Neuronal stem cell (in vitro differentiated cells): ENCODE data around the gene FAM168A.

Experiments
- DNase-seq: peaks from one replicate; pipeline ENCODE4 v3.0.0-alpha.2; 2013; ENCODE audit warnings: low spot score
- H2AFZ ChIP-seq: one replicate; pipeline ENCODE4 v1.6.1; 2013; ENCODE audit warnings: mild to moderate bottlenecking, low read length, inconsistent platforms
- H2AK5ac ChIP-seq: 2 replicates; pipeline ENCODE4 v1.6.1; 2013; ENCODE audit warnings: low read depth, mild to moderate bottlenecking, inconsistent platforms, low read length, moderate library complexity, mixed read lengths
- H2BK120ac ChIP-seq: 2 replicates; pipeline ENCODE4 v1.6.1; 2013; ENCODE audit warnings: low read depth, mild to moderate bottlenecking, inconsistent platforms, low read length, moderate library complexity, mixed read lengths
- H2BK12ac ChIP-seq: one replicate; pipeline ENCODE4 v1.6.1; 2013; ENCODE audit warnings: low read length, inconsistent platforms
- H2BK15ac ChIP-seq: 2 replicates; pipeline ENCODE4 v1.6.1; 2013; ENCODE audit warnings: mild to moderate bottlenecking, low read length, inconsistent platforms, mixed read lengths
- H2BK5ac ChIP-seq: one replicate; pipeline ENCODE4 v1.6.1; 2013; ENCODE audit warnings: inconsistent platforms, mild to moderate bottlenecking, low read length, moderate library complexity
- H3K14ac ChIP-seq: one replicate; pipeline ENCODE4 v1.6.1; 2013; ENCODE audit warnings: low read length, inconsistent platforms
- H3K18ac ChIP-seq: 2 replicates; pipeline ENCODE4 v1.6.1; 2013; ENCODE audit warnings: low read length, inconsistent platforms
- H3K23ac ChIP-seq: 2 replicates; pipeline ENCODE4 v1.6.1; 2013; ENCODE audit warnings: low read depth, mild to moderate bottlenecking, mixed read lengths, low read length, inconsistent platforms; ENCODE audit not compliant: poor library complexity
- H3K27ac ChIP-seq: replicated peaks from 3 replicates; pipeline ENCODE4 v1.5.1; 2013; ENCODE audit warnings: low read length, inconsistent platforms
- H3K27me3 ChIP-seq, 3 experiments: 2 replicates each; pipeline ENCODE4 v1.6.1; 2013; ENCODE audit warnings: low read length in 3 of 3, mild to moderate bottlenecking in 2 of 3, inconsistent platforms in 1 of 3, low read depth in 1 of 3, mixed read lengths in 1 of 3, moderate library complexity in 1 of 3; ENCODE audit not compliant: control insufficient read depth in 3 of 3, insufficient read depth in 3 of 3
- H3K36me3 ChIP-seq, 2 donors: replicated peaks in 1 of 2; 2 replicates each; pipeline ENCODE4 v1.6.1; 2013; ENCODE audit warnings: low read length in 2 of 2; ENCODE audit not compliant: control insufficient read depth in 2 of 2, insufficient read depth in 2 of 2
- H3K4ac ChIP-seq: 2 replicates; pipeline ENCODE4 v1.6.1; 2013; ENCODE audit warnings: inconsistent platforms, mild to moderate bottlenecking, low read length, moderate library complexity
- H3K4me1 ChIP-seq, 2 donors: 1 replicate in 1 of 2; 2 replicates in 1 of 2; pipeline ENCODE4 v1.6.1; 2013; ENCODE audit warnings: low read length in 2 of 2, low read depth in 1 of 2; ENCODE audit not compliant: control insufficient read depth in 2 of 2, insufficient read depth in 1 of 2
- H3K4me2 ChIP-seq: one replicate; pipeline ENCODE4 v1.6.1; 2013; ENCODE audit warnings: mild to moderate bottlenecking, low read length, inconsistent platforms; ENCODE audit not compliant: insufficient read depth, poor library complexity, severe bottlenecking
- H3K4me3 ChIP-seq, 2 donors: 2 replicates each; pipeline ENCODE4 v1.5.1; 2013; ENCODE audit warnings: low read length in 2 of 2, mild to moderate bottlenecking in 2 of 2, inconsistent platforms in 1 of 2, moderate library complexity in 1 of 2
- H3K79me1 ChIP-seq: one replicate; pipeline ENCODE4 v1.6.1; 2013; ENCODE audit warnings: low read depth, mild to moderate bottlenecking, inconsistent platforms, low read length, moderate library complexity
- H3K9ac ChIP-seq: one replicate; pipeline ENCODE4 v1.6.1; 2013; ENCODE audit warnings: mild to moderate bottlenecking, low read depth, low read length, inconsistent platforms; ENCODE audit not compliant: poor library complexity
- H3K9me3 ChIP-seq, 2 donors: replicated peaks in 1 of 2; 2 replicates each; pipeline versions ENCODE3 to v1.6.1; 2013; ENCODE audit warnings: low read length in 2 of 2, mild to moderate bottlenecking in 2 of 2, inconsistent platforms in 1 of 2, low read depth in 1 of 2, mixed read lengths in 1 of 2, moderate library complexity in 1 of 2; ENCODE audit not compliant: control insufficient read depth in 2 of 2, insufficient read depth in 1 of 2
- H4K8ac ChIP-seq: one replicate; pipeline ENCODE4 v1.6.1; 2013; ENCODE audit warnings: low read depth, mild to moderate bottlenecking, inconsistent platforms, low read length, moderate library complexity
- H4K91ac ChIP-seq: one replicate; pipeline ENCODE4 v1.6.1; 2013; ENCODE audit warnings: low read length, low read depth, mild to moderate bottlenecking, inconsistent platforms; ENCODE audit not compliant: poor library complexity
- WGBS, 2 donors: extraction: QIAGEN DNeasy Blood & Tissue Kit; methylation state at CpG; one replicate each; pipeline ENCODE4 v1.1.7; 2013; ENCODE audit warnings: missing lambda C conversion rate in 2 of 2, mixed read lengths in 1 of 2; ENCODE audit not compliant: insufficient read length in 2 of 2, insufficient replicate concordance in 1 of 2; ENCODE audit errors: extremely low coverage in 2 of 2; 5-methylcytosine and 5-hydroxymethylcytosine counted together

The FAM168A gene

GRCh38 chr11:73386546-73386945 lies 211.4 kb downstream of the FAM168A start:
- Histone ChIP-seq H3K4me2 (no peak overlapping the region), H2AK5ac (peak overlapping the region; percentile 88), H4K91ac (no peak overlapping the region), H3K36me3 (peaks cover 1 to 17% of the 10 kb centered on the region in 2 donors), H3K9ac (no peak overlapping the region), H3K9me3 (no peaks in the 10 kb centered on the region), H3K27ac (no peak overlapping the region), H2AFZ (no peak overlapping the region), H3K79me1 (peaks cover 30% of the 10 kb centered on the region), H3K4ac (no peak overlapping the region), H4K8ac (no peak overlapping the region), H3K27me3 (no peaks in the 10 kb centered on the region), H3K18ac (peak overlapping the region; percentile 78), H2BK120ac (no peak overlapping the region), H3K4me1 (peaks cover 27 to 28% of the 10 kb centered on the region in 2 donors), H2BK12ac (peak overlapping the region; percentile 82), H2BK15ac (peak overlapping the region; percentile 68), H3K14ac (no peak overlapping the region), H3K23ac (peak overlapping the region; percentile 52), H2BK5ac (no peak overlapping the region), H3K4me3 (no peak overlapping the region)
- no peak for DNase-seq
- no CpG with 5 or more reads among the region's 8 CpGs for WGBS, 2 donors

GRCh38 chr11:73386016-73386415 lies 211.9 kb downstream of the FAM168A start:
- peak overlapping the region; percentile 52 for H3K23ac ChIP-seq
- no peak overlapping the region for H2BK12ac ChIP-seq
- DNase-seq, result no peak
- H3K79me1 ChIP-seq, result peaks cover 30% of the 10 kb centered on the region
- no peak overlapping the region for H2BK120ac ChIP-seq
- peak overlapping the region; percentile 88 for H2AK5ac ChIP-seq
- peak overlapping the region; percentile 78 for H3K18ac ChIP-seq
- H4K8ac ChIP-seq, result no peak overlapping the region
- H3K4me2 ChIP-seq, result no peak overlapping the region
- peaks cover 1 to 14% of the 10 kb centered on the region in 2 donors for H3K36me3 ChIP-seq
- no peak overlapping the region for H2AFZ ChIP-seq
- WGBS, 2 donors, result no CpG with 5 or more reads among the region's 8 CpGs
- H4K91ac ChIP-seq, result no peak overlapping the region
- no peak overlapping the region for H3K4me3 ChIP-seq
- no peak overlapping the region for H2BK5ac ChIP-seq
- no peaks in the 10 kb centered on the region for H3K27me3 ChIP-seq
- peak overlapping the region; percentile 68 for H2BK15ac ChIP-seq
- H3K4me1 ChIP-seq, result peaks cover 27 to 28% of the 10 kb centered on the region in 2 donors
- no peak overlapping the region for H3K4ac ChIP-seq
- H3K14ac ChIP-seq, result no peak overlapping the region
- H3K9me3 ChIP-seq, result no peaks in the 10 kb centered on the region
- no peak overlapping the region for H3K27ac ChIP-seq
- H3K9ac ChIP-seq, result no peak overlapping the region

- no peak overlapping the region for H3K4ac ChIP-seq
- no peak overlapping the region for H2BK5ac ChIP-seq
- H3K4me3 ChIP-seq, result no peak overlapping the region
- H2AK5ac ChIP-seq, result peak overlapping the region; percentile 86
- H2AFZ ChIP-seq, result no peak overlapping the region
- peaks cover 27 to 30% of the 10 kb centered on the region in 2 donors for H3K4me1 ChIP-seq
- no peaks in the 10 kb centered on the region for H3K27me3 ChIP-seq
- no peak overlapping the region for H3K4me2 ChIP-seq
- H3K23ac ChIP-seq, result peak overlapping the region; percentile 16
- no peak overlapping the region for H3K27ac ChIP-seq
- H3K79me1 ChIP-seq, result peaks cover 31% of the 10 kb centered on the region
- H3K9me3 ChIP-seq, result no peaks in the 10 kb centered on the region
- peak overlapping the region; percentile 35 for H3K9ac ChIP-seq
- H3K36me3 ChIP-seq, result peaks cover 1 to 8% of the 10 kb centered on the region in 2 donors
- H2BK12ac ChIP-seq, result no peak overlapping the region
- H2BK120ac ChIP-seq, result no peak overlapping the region
- no peak overlapping the region for H4K91ac ChIP-seq
- peak overlapping the region; percentile 83 for H3K18ac ChIP-seq
- H2BK15ac ChIP-seq, result peak overlapping the region; percentile 50
- DNase-seq, result no peak
- no CpG with 5 or more reads among the region's 21 CpGs for WGBS, 2 donors
- no peak overlapping the region for H3K14ac ChIP-seq
- no peak overlapping the region for H4K8ac ChIP-seq
These were observed 212.8 kb downstream of the FAM168A start for GRCh38 chr11:73384872-73385689.

GRCh38 chr11:73384531-73384871 lies 213.4 kb downstream of the FAM168A start:
- no CpG with 5 or more reads among the region's 4 CpGs for WGBS, 2 donors
- no peak for DNase-seq
- no peak overlapping the region for H2AFZ ChIP-seq

More at GRCh38 chr11:73384531-73384871, 213.4 kb downstream of the FAM168A start:
- Histone ChIP-seq H2BK15ac (peak overlapping the region; percentile 38), H3K14ac (no peak overlapping the region), H4K8ac (no peak overlapping the region), H3K36me3 (peaks cover 1 to 8% of the 10 kb centered on the region in 2 donors), H3K9ac (no peak overlapping the region), H2BK5ac (no peak overlapping the region), H2BK12ac (no peak overlapping the region), H3K23ac (peak overlapping the region; percentile 16), H3K4me3 (no peak overlapping the region), H3K9me3 (no peaks in the 10 kb centered on the region), H3K18ac (no peak overlapping the region), H4K91ac (no peak overlapping the region), H3K4me2 (no peak overlapping the region), H3K27me3 (no peaks in the 10 kb centered on the region), H3K4ac (no peak overlapping the region), H2AK5ac (peak overlapping the region; percentile 77), H2BK120ac (no peak overlapping the region), H3K27ac (no peak overlapping the region), H3K4me1 (peaks cover 27 to 30% of the 10 kb centered on the region in 2 donors), H3K79me1 (peaks cover 31% of the 10 kb centered on the region)
